LoVo (cell line): Measurements from ENCODE around the gene TRAPPC6A.

Source experiments
- DNase-seq: peaks from one replicate; pipeline ENCODE4 v3.0.0-alpha.2; 2016; ENCODE audit warnings: low spot score

Gene TRAPPC6A

GRCh38 chr19:45147835-45148676 is 30.0 kb downstream of the TRAPPC6A start:
- DNase-seq: no peak

GRCh38 chr19:45146741-45147205 is 31.3 kb downstream of the TRAPPC6A start:
- DNase-seq: no peak

DNA sequence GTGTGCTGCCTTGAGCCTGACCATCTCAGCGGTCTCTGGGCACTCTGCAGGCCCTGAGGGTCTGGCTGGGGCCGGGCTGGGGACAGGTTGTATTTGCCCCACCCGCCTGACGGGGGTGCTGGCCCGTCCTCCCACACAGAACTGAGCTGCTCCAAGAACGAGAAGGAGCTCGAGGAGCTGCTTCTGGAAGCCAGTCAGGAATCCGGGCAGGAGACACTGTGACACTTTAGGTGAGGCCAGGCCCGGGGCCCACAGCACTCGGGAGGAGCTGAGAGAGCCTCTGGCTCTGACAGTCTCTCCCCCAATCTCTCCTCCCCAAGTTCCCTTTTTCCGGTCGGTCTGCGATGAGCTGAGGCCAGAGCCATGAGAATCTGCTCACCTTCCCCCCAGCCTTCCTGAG is 31.8 kb downstream of the TRAPPC6A start:
- no peak for DNase-seq

- no peak for DNase-seq
These were observed 32.5 kb downstream of the TRAPPC6A start for GRCh38 chr19:45145270-45146189.

DNA sequence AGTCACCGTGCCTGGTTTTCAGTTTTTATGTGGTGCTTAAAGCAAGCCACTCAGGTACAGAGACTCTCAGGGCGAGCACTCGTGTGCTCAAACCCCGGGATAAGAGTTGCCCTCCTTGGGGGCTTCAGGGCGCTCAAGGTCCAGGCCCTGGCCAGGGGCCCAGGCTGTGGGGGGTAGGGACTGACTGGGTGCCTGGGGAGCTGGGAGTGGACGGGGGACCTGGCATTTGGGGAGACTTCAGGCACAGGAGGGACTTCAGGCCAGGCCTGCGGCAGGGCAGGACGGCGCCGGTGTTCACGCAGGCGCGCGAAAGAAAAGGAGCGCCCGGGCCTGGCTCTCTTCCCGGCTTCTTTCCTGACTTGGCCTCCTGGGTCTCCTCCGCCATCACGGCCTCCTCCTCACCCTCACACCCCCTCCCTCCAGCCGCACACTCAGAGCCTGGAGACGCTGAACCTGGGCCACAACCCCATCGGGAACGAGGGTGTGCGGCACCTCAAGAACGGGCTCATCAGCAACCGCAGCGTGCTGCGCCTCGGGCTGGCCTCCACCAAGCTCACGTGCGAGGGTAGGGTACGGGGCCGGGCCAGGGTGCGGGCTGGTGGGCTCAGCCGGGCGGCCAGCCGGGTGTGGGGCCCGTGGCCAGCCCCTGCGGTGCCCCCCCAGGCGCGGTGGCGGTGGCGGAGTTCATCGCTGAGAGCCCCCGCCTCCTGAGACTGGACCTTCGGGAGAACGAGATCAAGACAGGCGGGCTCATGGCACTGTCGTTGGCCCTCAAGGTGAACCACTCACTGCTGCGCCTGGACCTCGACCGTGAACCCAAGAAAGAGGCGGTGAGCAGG is 33.4 kb downstream of the TRAPPC6A start:
- no peak for DNase-seq

DNA sequence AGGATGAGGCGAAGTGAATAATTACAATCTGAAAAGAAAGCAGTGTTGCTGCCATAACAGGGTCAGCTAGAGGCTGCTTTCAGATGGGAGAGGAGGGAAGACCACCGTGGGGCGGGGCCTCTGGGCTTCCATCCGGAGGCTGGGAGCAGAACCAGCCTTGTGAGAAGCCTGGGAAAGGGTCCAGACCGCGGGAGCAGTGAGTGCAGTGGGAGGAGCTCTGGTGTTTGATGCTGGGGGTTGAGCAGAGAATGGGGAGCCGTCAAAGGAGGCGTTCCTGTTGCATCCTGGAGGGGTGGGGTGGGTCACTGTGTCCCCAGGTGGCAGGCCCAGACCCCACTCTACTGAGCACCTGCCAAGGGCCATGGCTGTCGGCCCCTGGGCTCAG is 35.3 kb downstream of the TRAPPC6A start:
- no peak for DNase-seq

- no peak for DNase-seq
These were observed 35.9 kb downstream of the TRAPPC6A start for GRCh38 chr19:45142016-45142725.

GRCh38 chr19:45141203-45141900 is 36.7 kb downstream of the TRAPPC6A start:
- DNase-seq: no peak

GRCh38 chr19:45140533-45140932 is 37.5 kb downstream of the TRAPPC6A start:
- no peak for DNase-seq

DNA sequence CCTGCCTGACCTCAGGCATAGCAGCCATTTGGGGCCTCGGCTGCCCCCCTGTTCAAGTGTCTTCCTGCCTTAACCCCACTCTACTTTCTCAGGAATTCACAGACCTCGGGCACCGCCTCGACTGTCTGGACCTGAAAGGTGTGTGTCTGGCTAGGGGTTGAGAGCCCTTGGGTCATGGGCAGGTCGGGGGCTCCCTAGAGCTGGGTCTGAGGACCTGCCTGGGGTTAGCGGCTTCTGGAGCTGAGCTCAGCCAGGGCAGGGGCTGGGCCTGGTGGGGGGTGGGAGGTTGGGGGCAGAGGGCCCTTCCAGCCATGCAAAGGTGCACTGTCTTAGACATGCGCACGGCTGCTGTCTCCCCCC is 37.9 kb downstream of the TRAPPC6A start:
- no peak for DNase-seq

GRCh38 chr19:45139286-45140143 is 38.5 kb downstream of the TRAPPC6A start:
- no peak for DNase-seq

- DNase-seq: no peak
These were observed 39.7 kb downstream of the TRAPPC6A start for GRCh38 chr19:45138303-45138751.

- DNase-seq: no peak
These were observed 40.8 kb downstream of the TRAPPC6A start for GRCh38 chr19:45137179-45137761.

GRCh38 chr19:45136507-45137178 is 41.4 kb downstream of the TRAPPC6A start:
- DNase-seq: no peak

GRCh38 chr19:45135176-45135885 is 42.7 kb downstream of the TRAPPC6A start:
- no peak for DNase-seq

DNA sequence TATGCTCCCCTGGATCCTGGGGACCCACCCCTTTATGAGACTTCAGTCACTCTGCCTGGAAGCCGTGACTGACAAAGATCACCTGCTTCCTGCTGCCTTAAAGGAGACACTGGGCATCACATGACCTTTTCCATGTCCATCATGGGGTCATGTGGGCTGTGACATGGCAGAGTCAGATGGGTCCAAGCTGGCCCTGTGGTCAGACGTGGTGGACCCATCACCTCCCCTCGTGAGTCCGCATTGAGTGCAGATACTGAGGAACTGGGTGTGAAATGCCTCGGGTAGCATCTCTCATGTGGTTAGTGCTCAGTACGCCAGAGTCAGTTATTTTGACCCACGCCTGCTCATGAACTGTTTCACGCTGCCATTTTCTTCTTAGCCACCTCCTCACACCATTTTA is 44.4 kb downstream of the TRAPPC6A start:
- no peak for DNase-seq

DNA sequence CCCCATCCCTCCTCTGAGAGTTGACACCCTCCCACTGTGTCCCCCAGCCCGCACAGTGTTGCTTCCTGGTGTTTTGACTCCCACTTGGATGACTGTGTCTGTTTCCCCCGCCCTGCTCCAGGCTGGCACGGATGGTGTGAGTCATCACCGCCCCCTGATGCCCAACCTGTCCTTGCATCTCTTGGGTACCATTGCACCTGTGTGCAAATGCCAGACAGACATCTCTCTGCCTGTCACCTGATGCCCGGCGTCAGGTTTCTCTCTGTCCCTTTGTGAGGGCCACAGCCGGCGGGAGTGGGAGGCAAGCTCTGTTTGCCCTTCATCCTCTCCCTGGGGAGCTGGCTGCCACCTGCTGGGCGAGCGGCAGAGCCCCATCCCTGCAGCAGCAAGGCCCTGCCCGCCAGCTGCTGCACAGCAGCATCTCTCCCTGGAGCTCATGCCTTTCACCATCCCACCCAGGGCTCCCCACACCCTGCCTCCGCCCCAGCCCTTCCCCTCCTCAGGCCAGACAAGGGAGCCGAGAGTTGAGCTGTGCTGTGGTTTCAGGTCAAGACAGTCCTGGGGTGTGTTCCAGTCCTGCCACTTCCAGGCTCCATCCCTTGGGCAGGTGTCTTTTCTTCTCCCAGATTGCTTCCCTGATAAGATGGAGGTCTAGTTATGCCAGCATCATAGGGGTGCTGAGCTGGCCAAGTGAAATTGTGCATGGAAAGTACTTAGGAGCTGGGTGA is 47.0 kb downstream of the TRAPPC6A start:
- DNase-seq: no peak
